RWPE2 (cell line): ENCODE data around the gene OARD1.

ENCODE experiments used
- ATAC-seq: fragments of 200-7000 bp; cut with Tn5 transposase; 3 replicates; pipeline ENCODE4 v1.9.1; 2021; ENCODE audit warnings: low read depth
- DNase-seq: peaks from one replicate; pipeline ENCODE4 v3.0.0-alpha.2; 2020; ENCODE audit warnings: low spot score
- H3K27ac ChIP-seq: fragments of 450-650 bp; 2 replicates; pipeline ENCODE4 v1.5.1; 2017; ENCODE audit warnings: mild to moderate bottlenecking; ENCODE audit not compliant: poor library complexity, severe bottlenecking
- H3K27me3 ChIP-seq: fragments of 250-450 bp; sonication (Bioruptor Pico); 2 replicates; pipeline ENCODE4 v1.5.1; 2021; ENCODE audit warnings: mild to moderate bottlenecking, moderate library complexity; ENCODE audit not compliant: insufficient read depth, poor library complexity, severe bottlenecking
- H3K36me3 ChIP-seq: fragments of 250-450 bp; sonication (Bioruptor Pico); 2 replicates; pipeline ENCODE4 v1.5.1; 2020; ENCODE audit warnings: low read depth, mild to moderate bottlenecking, moderate library complexity
- H3K4me1 ChIP-seq: fragments of 250-450 bp; sonication (Bioruptor Pico); 2 replicates; pipeline ENCODE4 v1.5.1; 2021; ENCODE audit warnings: mild to moderate bottlenecking, moderate library complexity; ENCODE audit not compliant: insufficient read depth, poor library complexity, severe bottlenecking
- H3K4me3 ChIP-seq: fragments of 250-450 bp; sonication (Bioruptor Pico); 2 replicates; pipeline ENCODE4 v1.5.1; 2021; ENCODE audit warnings: mild to moderate bottlenecking, moderate library complexity; ENCODE audit not compliant: severe bottlenecking
- H3K9me3 ChIP-seq: fragments of 250-450 bp; sonication (Bioruptor Pico); 2 replicates; pipeline ENCODE4 v1.5.1; 2021; ENCODE audit warnings: mild to moderate bottlenecking, moderate library complexity; ENCODE audit not compliant: severe bottlenecking
- CTCF ChIP-seq: fragments of 450-650 bp; IDR thresholded peaks from one replicate; pipeline ENCODE4 v1.5.1; 2017; ENCODE audit warnings: mild to moderate bottlenecking, moderate library complexity; ENCODE audit not compliant: poor library complexity, severe bottlenecking

Gene OARD1

DNA sequence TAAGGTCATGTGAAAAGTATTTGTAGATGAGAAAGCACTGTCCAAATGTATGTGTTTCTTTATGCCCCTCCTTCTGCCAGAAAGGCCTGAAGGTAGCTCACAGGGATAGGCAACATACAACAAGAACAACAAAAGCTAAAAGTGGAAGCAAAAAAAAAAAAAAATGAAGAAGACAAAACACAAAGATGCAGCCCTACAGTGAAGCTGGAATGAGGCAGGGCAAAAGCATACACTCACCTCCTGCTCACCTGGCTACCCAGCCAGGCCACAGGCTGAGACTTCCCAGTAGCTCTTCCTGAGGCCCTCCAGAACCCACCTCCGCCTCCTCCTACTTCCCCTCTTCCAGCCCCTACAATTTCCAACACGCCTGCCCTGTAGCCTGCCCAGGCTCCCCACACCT lies 35.6 kb downstream of the OARD1 start:
- no peaks in the 10 kb centered on the region for H3K36me3 ChIP-seq
- no peak overlapping the region for H3K4me3 ChIP-seq
- peaks cover 43% of the 10 kb centered on the region for H3K4me1 ChIP-seq
- TF ChIP-seq CTCF, result no peak
- peak; percentile 20; the same call in 2 of the 3 replicates for ATAC-seq
- H3K27me3 ChIP-seq, result no peaks in the 10 kb centered on the region
- no peak for DNase-seq
- peak overlapping the region; percentile 29 for H3K27ac ChIP-seq
- no peaks in the 10 kb centered on the region for H3K9me3 ChIP-seq

- Histone ChIP-seq H3K27ac (peak overlapping the region; percentile 29), H3K27me3 (no peaks in the 10 kb centered on the region), H3K4me3 (no peak overlapping the region), H3K4me1 (peaks cover 42% of the 10 kb centered on the region), H3K9me3 (no peaks in the 10 kb centered on the region), H3K36me3 (no peaks in the 10 kb centered on the region)
- DNase-seq (no peak), ATAC-seq (peak; percentile 82)
- TF ChIP-seq CTCF, result no peak
Measured at GRCh38 chr6:41036186-41036585, 36.0 kb downstream of the OARD1 start.

DNA sequence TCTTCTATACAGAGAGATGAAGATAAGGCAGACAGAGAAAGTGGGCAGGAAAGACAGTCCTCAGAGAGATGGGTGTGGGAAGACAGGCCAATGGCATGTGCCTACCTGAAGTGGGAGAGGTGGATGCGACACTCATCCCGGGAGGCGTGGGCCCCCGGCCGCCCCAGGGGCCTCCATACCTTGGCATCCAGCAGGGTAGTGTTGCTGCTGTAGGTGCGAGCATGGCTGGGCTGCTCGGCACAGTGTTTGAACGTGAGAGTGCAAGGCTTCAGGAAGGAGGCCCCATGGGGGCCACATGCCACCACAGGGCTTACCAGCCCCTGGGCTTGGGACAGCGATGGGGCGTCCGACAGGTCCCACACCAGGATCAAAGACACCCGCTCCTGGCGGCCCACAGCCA lies 38.4 kb downstream of the OARD1 start:
- TF ChIP-seq CTCF, result no peak
- DNase-seq, result no peak
- Histone ChIP-seq H3K4me3 (no peak overlapping the region), H3K27ac (no peak overlapping the region), H3K36me3 (no peaks in the 10 kb centered on the region), H3K4me1 (peaks cover 19% of the 10 kb centered on the region), H3K9me3 (no peaks in the 10 kb centered on the region), H3K27me3 (no peaks in the 10 kb centered on the region)
- ATAC-seq, result no peak

DNA sequence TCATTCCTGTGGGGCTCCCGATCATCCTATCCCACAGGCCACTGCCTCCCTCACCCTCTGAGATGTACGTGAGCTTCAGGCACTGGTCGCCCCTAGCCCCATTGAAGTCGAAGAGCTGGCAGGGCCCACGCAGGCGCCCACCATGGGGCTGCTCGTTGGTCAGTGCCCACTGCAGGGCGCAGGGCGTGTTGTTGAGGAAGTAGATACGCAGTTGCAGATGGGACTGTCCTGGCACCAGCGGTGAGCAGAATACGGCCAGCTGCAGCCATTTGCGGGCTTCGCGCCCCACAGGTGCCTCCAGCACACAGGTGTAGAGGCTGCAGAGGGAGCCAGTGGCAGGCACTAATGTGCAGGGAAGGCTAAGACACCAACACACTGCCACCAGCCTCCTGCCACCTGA lies 39.3 kb downstream of the OARD1 start:
- H3K27me3 ChIP-seq, result no peaks in the 10 kb centered on the region

More for the DNA sequence above, 39.3 kb downstream of the OARD1 start:
- H3K9me3 ChIP-seq, result no peaks in the 10 kb centered on the region
- H3K4me1 ChIP-seq, result peaks cover 24% of the 10 kb centered on the region
- no peak overlapping the region for H3K27ac ChIP-seq
- ATAC-seq (no peak), DNase-seq (no peak)
- no peaks in the 10 kb centered on the region for H3K36me3 ChIP-seq
- TF ChIP-seq CTCF, result no peak
- no peak overlapping the region for H3K4me3 ChIP-seq
